Measurements from ENCODE around the gene CDKAL1. TPM values are rescaled to one million over a fixed set of nuclear protein-coding genes. Genes with fewer than 3 reads are reported as not detected.

Gene CDKAL1
- total and polyA plus RNA-seq, 10 of the 15 experiments (the other 5 are each of a cell fraction or from before 2014, with no cell fraction given), result 10.7 to 26.9 (median 17.3) TPM

DNA sequence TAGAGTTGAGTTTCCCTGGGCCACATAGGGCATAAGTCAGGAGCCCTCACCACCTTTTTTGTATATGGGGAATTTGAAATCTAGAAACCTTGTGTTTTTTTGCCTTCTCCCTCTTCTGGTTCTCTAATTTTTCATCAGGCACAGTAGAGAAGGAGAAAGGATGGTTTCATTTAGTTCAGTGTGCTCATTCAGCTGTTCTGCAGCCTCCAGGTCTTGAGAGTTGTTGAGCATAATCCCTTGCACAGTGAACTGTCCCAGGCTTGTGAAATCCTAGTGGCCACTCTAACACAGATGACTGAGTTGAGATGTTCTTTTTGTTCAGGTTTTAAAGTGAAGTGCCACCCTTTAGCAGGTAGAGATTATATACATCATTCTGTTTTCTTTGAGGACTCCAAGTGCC, 183.5 kb downstream of the CDKAL1 start:
- H3K36me3 ChIP-seq (ENCODE audit: control insufficient read depth in 2 of 2, insufficient read depth in 2 of 2, low read length in 1 of 2), result no peaks in the 10 kb centered on the region
- H3K9ac ChIP-seq (ENCODE audit: control insufficient read depth, insufficient read depth, low read length), result no peak overlapping the region
- no peak for DNase-seq (ENCODE audit: low read depth, low spot score)
- peak; percentile 61 for ATAC-seq
- in situ Hi-C loops (cut with MboI) (no loop called here), intact Hi-C loops (cut with micrococcal nuclease; ENCODE audit: unreplicated experiment) (no loop called here)
- peaks cover 28% of the 10 kb centered on the region for H3K4me1 ChIP-seq (ENCODE audit: control insufficient read depth, insufficient read depth, low read length)
- no peaks in the 10 kb centered on the region for H4K20me1 ChIP-seq (ENCODE audit: control insufficient read depth, insufficient read depth)
- ChIA-PET CTCF (interaction anchor here (2.2 kb wide), 1 partner anchor 9 kb away, joined by 7 read pairs; no protein-coding TSS in a partner anchor), SMC1A (ENCODE audit: uncharacterized antibody, unreplicated experiment) (interaction anchor here (0.8 to 3.1 kb wide), 11 partner anchors 9 to 153 kb away, joined by 3 to 18 read pairs (median 3); no protein-coding TSS in a partner anchor), POLR2A (interaction anchor here (1.0 kb wide), 1 partner anchor 21 kb away, joined by 3 read pairs; no protein-coding TSS in a partner anchor), RAD21 (ENCODE audit: unreplicated experiment) (interaction anchor here (0.8 to 3.1 kb wide), 7 partner anchors 10 to 305 kb away, joined by 3 to 13 read pairs (median 3); no protein-coding TSS in a partner anchor)
- H3K27ac ChIP-seq (ENCODE audit: control insufficient read depth, insufficient read depth), result no peak overlapping the region
- BruUV-seq (replicated peaks), result no TSS peak
- no peak overlapping the region for H3K4me2 ChIP-seq (ENCODE audit: control insufficient read depth, insufficient read depth)
- H3K79me2 ChIP-seq (ENCODE audit: control insufficient read depth, insufficient read depth, low read length), result no peaks in the 10 kb centered on the region
- no peaks in the 10 kb centered on the region for H3K27me3 ChIP-seq (replicated peaks in 1 of 2; ENCODE audit: control insufficient read depth in 2 of 2, insufficient read depth in 2 of 2, low read length in 1 of 2)
- H3K4me3 ChIP-seq, result no peak overlapping the region
- no peak for FAIRE-seq
- no peaks in the 10 kb centered on the region for H3K9me3 ChIP-seq (replicated peaks; ENCODE audit: control insufficient read depth, insufficient read depth, low read length)
- H2AFZ ChIP-seq (ENCODE audit: control insufficient read depth, low read depth, low read length), result no peak overlapping the region
- TF ChIP-seq RFX5 (IDR thresholded peaks at IDR 0.05; ENCODE audit: low read depth, low read length) (no peak), MTA2 (IDR thresholded peaks at IDR 0.05; ENCODE audit: low read depth) (no peak), CBX5 (IDR thresholded peaks at IDR 0.05; ENCODE audit: low read depth) (no peak), YBX1 (IDR thresholded peaks at IDR 0.05) (no peak), SIN3A (IDR thresholded peaks at IDR 0.05; ENCODE audit: low read depth, low read length) (no peak), FOS (IDR thresholded peaks at IDR 0.05; ENCODE audit: borderline replicate concordance, extremely low read depth, insufficient read length) (no peak)
- TF ChIP-seq, protein P1, sequence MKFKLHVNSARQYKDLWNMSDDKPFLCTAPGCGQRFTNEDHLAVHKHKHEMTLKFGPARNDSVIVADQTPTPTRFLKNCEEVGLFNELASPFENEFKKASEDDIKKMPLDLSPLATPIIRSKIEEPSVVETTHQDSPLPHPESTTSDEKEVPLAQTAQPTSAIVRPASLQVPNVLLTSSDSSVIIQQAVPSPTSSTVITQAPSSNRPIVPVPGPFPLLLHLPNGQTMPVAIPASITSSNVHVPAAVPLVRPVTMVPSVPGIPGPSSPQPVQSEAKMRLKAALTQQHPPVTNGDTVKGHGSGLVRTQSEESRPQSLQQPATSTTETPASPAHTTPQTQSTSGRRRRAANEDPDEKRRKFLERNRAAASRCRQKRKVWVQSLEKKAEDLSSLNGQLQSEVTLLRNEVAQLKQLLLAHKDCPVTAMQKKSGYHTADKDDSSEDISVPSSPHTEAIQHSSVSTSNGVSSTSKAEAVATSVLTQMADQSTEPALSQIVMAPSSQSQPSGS (IDR thresholded peaks at IDR 0.05; ENCODE audit: low read length), result no peak
- TF ChIP-seq, protein P2, sequence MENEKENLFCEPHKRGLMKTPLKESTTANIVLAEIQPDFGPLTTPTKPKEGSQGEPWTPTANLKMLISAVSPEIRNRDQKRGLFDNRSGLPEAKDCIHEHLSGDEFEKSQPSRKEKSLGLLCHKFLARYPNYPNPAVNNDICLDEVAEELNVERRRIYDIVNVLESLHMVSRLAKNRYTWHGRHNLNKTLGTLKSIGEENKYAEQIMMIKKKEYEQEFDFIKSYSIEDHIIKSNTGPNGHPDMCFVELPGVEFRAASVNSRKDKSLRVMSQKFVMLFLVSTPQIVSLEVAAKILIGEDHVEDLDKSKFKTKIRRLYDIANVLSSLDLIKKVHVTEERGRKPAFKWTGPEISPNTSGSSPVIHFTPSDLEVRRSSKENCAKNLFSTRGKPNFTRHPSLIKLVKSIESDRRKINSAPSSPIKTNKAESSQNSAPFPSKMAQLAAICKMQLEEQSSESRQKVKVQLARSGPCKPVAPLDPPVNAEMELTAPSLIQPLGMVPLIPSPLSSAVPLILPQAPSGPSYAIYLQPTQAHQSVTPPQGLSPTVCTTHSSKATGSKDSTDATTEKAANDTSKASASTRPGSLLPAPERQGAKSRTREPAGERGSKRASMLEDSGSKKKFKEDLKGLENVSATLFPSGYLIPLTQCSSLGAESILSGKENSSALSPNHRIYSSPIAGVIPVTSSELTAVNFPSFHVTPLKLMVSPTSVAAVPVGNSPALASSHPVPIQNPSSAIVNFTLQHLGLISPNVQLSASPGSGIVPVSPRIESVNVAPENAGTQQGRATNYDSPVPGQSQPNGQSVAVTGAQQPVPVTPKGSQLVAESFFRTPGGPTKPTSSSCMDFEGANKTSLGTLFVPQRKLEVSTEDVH (IDR thresholded peaks at IDR 0.05; ENCODE audit: low read depth, partially characterized antibody), result no peak
